HG03457 (cell line): ENCODE data around the gene CRBN.

Source experiments
- ATAC-seq: cut with Tn5 transposase; IDR thresholded peaks from one replicate; pipeline ENCODE4 v1.9.1; 2021; ENCODE audit warnings: moderate number of reproducible peaks; ENCODE audit not compliant: unreplicated experiment

Gene CRBN

GRCh38 chr3:3179407-3180094 is at the start of gene CRBN:
Gene CRBN (minus strand): TSS chr3:3179691. CDS start chr3:3179687, 4 bp downstream.
- peak; percentile 99 for ATAC-seq

GRCh38 chr3:3227640-3228039 is 48.1 kb upstream of the CRBN start:
- no peak for ATAC-seq

- ATAC-seq: no peak
These were observed 42.0 kb upstream of the CRBN start for GRCh38 chr3:3221528-3221927.

- ATAC-seq: no peak
These were observed 36.9 kb upstream of the CRBN start for GRCh38 chr3:3216401-3216800.

- ATAC-seq: no peak
These were observed 33.4 kb upstream of the CRBN start for GRCh38 chr3:3212781-3213440.

- ATAC-seq: no peak
These were observed 30.2 kb upstream of the CRBN start for GRCh38 chr3:3209714-3210113.

GRCh38 chr3:3209057-3209456 is 29.6 kb upstream of the CRBN start:
- ATAC-seq: no peak

- peak; percentile 93 for ATAC-seq
These were observed 22.1 kb upstream of the CRBN start for GRCh38 chr3:3201611-3202010.

GRCh38 chr3:3200632-3201212 is 21.2 kb upstream of the CRBN start:
- ATAC-seq: peak; percentile 65

- no peak for ATAC-seq
These were observed 19.8 kb upstream of the CRBN start for GRCh38 chr3:3199306-3199705.

GRCh38 chr3:3196148-3196861 is 16.8 kb upstream of the CRBN start:
- ATAC-seq: no peak

- ATAC-seq: no peak
These were observed 15.4 kb upstream of the CRBN start for GRCh38 chr3:3194861-3195260.

- no peak for ATAC-seq
These were observed 12.8 kb upstream of the CRBN start for GRCh38 chr3:3192286-3192675.

GRCh38 chr3:3191675-3192285 is 12.3 kb upstream of the CRBN start:
- no peak for ATAC-seq

- no peak for ATAC-seq
These were observed 10.5 kb upstream of the CRBN start for GRCh38 chr3:3189961-3190360.

- no peak for ATAC-seq
These were observed 9.7 kb upstream of the CRBN start for GRCh38 chr3:3189102-3189727.

- ATAC-seq: no peak
These were observed 5.4 kb upstream of the CRBN start for GRCh38 chr3:3184876-3185275.

GRCh38 chr3:3180456-3180855 is 965 bp upstream of the CRBN start:
- no peak for ATAC-seq

GRCh38 chr3:3178498-3179328 is 778 bp downstream of the CRBN start:
- ATAC-seq: peak; percentile 2
